ENCODE results near the gene EDARADD.

DNA sequence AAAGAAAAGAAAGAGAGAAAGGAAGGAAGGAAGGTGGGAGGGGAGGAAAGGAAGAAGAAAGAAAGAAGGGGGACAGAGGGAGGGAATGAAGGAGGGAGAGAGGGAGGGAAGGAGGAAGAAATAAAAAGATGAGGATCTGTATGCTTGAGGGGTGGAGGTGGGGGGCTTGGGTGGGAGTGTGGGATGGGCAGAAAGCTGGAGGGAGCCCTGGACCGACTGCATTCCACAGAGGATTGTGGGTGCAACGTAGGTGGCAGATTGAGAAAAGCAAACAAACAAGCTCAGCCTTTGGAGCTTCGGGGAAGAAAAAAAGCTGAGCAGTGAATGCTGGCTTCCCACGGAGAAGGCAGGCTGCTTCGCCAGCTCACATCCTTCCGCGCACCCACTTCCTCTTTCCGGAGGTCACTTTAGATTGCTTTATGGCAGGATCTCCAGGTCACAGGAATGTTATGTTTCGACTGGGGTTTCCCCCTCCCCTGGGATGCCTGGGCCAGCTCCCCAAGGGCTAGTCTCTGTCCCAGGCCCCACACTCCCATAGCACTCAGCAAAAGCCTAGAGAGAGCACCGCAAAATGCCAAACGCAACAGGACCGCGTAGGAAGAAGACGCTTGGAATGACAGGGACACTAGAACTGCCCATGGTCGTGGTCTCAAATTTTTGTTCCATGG is 109.0 kb downstream of the EDARADD start:
- TF ChIP-seq, protein P1, sequence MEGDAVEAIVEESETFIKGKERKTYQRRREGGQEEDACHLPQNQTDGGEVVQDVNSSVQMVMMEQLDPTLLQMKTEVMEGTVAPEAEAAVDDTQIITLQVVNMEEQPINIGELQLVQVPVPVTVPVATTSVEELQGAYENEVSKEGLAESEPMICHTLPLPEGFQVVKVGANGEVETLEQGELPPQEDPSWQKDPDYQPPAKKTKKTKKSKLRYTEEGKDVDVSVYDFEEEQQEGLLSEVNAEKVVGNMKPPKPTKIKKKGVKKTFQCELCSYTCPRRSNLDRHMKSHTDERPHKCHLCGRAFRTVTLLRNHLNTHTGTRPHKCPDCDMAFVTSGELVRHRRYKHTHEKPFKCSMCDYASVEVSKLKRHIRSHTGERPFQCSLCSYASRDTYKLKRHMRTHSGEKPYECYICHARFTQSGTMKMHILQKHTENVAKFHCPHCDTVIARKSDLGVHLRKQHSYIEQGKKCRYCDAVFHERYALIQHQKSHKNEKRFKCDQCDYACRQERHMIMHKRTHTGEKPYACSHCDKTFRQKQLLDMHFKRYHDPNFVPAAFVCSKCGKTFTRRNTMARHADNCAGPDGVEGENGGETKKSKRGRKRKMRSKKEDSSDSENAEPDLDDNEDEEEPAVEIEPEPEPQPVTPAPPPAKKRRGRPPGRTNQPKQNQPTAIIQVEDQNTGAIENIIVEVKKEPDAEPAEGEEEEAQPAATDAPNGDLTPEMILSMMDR (IDR thresholded peaks at IDR 0.05; ENCODE audit: low read depth, low read length): no peak
- TF ChIP-seq EZH2phosphoT487 (IDR thresholded peaks at IDR 0.05; ENCODE audit: low read depth): no peak

Measured in OCI-LY3 (cell line).